GM18870 (cell line): ENCODE measurements around the gene FGFRL1.
"Not testable (repeated sequence)": the region's sequence is repeated elsewhere in the genome, so short reads cannot be mapped to it uniquely, and the experiment has no call there.

Experiments used
- ATAC-seq: cut with Tn5 transposase; IDR thresholded peaks from one replicate; pipeline ENCODE4 v1.9.1; 2021; ENCODE audit warnings: moderate library complexity; ENCODE audit not compliant: unreplicated experiment

The FGFRL1 gene

GRCh38 chr4:972651-973424 lies 38.6 kb upstream of the FGFRL1 start:
- ATAC-seq: no peak

DNA sequence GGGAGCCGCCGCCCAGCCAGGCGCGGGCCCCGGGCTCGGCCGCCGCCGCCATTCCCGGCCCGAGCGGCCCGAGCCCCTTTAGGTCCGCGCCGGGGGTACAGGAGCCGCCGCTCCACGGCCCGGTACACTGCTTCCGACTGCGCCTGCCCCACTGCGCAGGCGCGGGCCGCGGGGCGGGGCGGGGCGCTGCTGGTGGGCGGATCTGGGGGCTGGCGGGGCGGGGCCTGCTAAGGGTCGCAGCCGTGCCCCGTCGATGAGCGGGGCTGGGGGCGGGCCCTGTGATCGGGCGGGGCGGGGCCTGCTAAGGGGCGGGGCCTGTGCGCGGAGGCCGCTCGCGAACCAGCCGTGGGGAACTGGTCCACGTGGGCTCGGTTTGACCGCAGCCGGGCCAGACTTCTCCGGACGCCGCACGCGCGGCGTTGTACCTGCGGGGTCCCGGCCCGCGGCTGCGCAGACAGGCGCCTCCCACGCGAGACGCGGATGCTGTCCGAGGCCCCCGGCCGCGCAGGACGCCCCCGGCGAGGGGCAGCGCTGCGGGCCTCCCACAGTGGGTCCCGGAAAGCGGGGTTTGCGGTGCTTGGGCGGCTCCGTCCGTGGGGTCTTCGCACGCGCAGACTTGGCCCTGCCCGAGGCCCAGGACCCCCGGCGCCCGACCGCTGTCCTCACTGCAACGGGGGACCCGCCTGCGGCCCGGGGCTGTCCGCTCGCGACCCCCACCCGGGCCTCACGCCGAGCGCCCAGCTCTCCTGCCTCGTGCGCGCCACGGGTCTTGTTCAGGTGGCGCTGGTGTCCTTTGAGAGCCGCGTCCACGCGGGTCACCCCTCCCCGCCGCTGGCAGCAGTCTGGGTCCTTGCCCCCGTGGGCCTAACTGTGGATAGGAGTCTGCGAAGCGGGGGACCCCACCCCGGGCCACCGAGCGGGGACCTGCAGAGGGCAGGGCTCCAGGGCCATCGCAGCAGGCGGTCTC lies 37.7 kb upstream of the FGFRL1 start, which contains the start of gene DGKQ:
Gene DGKQ, minus strand, starts transcription at position 139 of the 967 bp plus-strand sequence. Its CDS starts 87 bp downstream, at position 52.
- ATAC-seq: no peak

DNA sequence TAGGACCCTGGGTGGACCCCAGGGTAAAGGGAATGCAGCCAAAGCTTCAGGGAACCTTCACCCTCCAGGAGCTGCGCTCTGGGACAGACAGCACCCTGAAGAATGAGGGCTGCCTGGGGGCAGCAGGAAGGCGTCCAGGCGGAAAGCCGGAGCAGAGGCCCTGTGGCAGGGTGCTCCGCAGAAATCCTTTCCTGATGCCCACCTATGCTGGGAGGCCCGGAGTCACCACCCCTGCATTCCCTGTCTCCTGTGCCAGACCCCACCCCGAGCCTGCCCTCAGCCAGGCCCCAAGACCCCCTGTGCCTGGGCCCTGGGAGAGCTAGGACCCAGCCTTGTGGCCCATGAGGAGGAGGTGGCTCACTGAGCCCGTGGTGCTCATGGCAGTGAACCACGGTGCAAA lies 36.8 kb upstream of the FGFRL1 start:
- ATAC-seq: no peak

GRCh38 chr4:976016-976415 lies 35.4 kb upstream of the FGFRL1 start:
- not testable (repeated sequence) for ATAC-seq

- ATAC-seq: no peak
Measured at GRCh38 chr4:978957-979701, 32.3 kb upstream of the FGFRL1 start.

DNA sequence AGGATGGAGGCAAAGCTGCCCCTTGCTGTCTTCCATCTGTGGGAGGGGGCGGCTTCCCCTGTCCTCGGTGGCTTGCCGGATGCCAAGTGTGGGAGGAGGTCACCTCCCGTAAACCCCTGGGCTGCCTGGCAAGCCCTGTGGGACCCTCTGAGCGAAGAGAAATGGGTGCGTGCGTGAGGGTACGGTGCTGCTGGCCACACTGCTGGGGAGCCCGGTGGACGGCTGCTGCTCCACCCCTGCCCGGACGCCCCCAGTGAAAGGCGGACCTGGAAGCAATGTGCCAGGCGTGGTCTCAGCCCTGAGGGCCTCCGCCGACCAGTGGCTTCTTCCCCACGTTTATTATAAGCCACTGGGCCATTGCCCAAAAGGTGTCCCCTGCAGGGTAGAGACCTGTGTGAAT lies 29.1 kb upstream of the FGFRL1 start:
- no peak for ATAC-seq

- ATAC-seq: no peak
Measured at GRCh38 chr4:982814-983213, 28.6 kb upstream of the FGFRL1 start.

GRCh38 chr4:984336-985054 lies 26.9 kb upstream of the FGFRL1 start:
- ATAC-seq: no peak

DNA sequence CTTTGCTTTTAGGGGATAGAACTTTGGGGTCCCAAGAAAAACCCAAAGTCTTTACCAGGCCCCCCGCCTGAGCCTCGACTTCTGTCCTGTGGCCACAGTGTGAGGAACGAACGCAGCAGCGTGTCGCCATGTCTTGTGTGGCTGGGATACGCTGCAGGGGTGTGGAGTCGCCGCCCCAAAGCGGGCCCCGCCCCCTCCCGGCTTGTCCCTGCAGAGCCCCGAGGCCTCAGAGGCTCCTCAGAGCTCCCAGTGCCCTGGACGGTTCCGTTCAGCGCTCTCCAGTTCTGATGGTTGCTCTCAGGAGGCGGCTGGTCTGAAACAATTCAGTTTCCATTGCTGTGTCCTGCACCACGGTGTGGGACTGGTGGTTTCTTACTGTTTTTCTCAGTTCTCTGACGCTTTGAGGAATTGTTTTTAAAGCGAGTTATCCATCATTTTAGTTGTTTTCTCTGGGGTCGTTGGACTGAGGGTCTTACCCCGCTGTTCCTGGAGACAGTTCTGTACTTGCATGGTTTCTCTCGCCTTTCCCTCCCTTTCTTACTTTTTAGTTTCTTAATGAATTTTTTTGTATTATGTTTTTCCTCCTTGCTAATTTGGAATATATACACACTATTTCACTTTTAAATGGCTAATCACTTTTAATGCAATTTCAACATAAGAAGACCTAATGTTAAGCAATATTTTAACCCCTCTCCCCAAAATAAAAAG lies 26.1 kb upstream of the FGFRL1 start:
- ATAC-seq: no peak

DNA sequence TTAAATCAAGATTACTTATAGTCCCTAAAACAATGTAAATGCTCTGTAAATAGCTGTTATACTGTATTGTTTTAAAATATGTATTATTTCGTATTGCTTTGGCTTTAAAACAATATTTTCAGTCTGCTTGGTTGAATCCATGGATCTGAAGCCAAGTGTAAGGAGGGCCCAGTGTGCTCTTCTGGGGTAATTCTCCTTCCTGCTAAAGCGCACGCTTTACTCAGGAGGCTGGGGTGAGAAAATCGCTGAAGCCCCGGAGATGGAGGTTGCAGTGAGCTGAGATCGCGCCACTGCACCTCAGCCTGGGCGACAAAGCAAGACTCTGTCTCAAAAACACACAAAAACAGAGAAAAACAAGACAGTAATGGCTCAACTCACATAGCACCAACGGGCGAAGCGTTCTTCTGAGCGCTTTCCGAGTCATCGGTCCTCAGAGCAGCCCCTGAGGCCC lies 25.0 kb upstream of the FGFRL1 start:
- no peak for ATAC-seq

GRCh38 chr4:986879-987623 lies 24.4 kb upstream of the FGFRL1 start, which contains the start of gene IDUA:
TSS of gene IDUA (plus strand) at chr4:987044. CDS start at chr4:987085, 41 bp downstream.
- no peak for ATAC-seq

GRCh38 chr4:987624-988513 lies 23.6 kb upstream of the FGFRL1 start:
- no peak for ATAC-seq

- ATAC-seq: no peak
Measured at GRCh38 chr4:988726-989721, 22.4 kb upstream of the FGFRL1 start.

DNA sequence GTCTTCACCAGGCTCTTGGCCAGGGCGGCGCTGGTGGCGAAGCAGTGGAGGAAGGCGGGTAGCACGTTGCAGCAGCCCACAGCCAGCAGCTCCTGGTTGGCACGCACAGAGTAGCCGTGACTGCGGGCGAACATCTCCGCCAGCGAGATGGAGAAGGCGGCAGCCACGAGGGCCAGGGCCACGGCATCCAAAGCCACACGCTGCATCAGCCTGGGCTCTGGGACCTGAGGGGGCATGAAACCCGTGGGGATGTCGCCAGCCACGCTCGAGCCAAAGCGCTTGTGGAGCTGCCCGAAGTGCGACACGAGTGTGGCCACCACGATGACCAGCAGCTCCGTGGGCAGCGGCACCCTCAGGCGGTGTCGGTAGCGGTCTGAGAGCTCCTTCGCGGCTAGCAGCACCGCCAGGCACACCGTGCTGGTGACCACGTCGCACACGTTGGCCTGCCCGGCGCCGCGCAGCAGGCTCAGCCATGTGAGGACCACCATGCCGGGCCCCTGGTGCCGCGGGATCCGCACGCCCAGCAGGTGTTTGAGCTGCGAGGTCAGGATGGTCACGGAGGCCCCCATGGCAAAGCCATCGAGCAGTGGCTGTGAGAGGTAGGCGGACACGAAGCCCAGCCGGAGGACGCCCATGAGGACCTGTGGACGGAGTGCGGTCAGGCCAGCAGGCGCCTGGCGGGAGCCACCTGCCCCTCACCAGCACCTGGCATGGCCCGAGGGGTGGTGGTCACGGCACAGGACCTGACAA lies 21.5 kb upstream of the FGFRL1 start:
- ATAC-seq: no peak

- ATAC-seq: no peak
Measured at GRCh38 chr4:990746-991367, 20.6 kb upstream of the FGFRL1 start.
